ENCODE measurements around the gene CHCHD1.
"Not testable (repeated sequence)": the region's sequence is repeated elsewhere in the genome, so short reads cannot be mapped to it uniquely, and the experiment has no call there.

Gene CHCHD1

DNA sequence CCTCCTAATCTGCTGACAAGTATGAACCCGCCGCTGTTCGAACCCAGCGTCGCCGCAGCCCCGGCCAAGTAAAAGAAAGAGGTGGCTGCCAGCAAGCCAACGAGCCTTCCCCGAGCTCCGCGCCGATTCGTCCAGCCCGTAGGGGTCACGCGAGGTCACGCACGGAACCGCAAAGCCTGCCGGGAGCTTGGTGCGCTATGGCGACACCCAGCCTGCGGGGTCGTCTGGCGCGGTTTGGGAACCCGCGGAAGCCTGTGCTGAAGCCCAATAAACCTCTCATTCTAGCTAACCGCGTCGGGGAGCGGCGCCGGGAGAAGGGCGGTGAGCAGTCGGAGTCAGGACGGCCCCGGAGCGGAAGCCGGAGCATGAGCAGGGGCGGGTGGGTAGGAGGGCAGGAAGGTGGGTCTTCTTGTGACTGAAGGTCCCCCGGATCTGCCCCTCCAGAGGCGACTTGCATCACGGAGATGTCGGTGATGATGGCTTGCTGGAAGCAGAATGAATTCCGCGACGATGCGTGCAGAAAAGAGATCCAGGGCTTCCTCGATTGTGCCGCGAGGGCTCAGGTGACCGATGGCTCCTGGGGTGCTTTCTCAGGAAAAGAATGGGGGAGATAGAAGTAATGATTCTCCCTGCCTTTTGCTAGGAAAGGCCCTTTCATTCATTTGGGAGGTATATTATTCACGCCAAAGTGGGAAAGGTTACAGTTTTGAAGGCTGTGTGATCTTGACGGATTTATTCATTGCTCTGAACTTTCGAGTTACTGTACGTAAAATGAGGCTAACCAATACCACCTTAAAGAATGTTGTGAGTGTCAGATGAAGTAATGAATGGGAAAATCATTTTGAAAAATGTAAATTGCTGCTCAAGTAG lies at the start of gene CHCHD1:
CHCHD1 (plus strand) TSS at position 170 of the 870 bp plus-strand sequence; CDS start at position 198, 28 bp downstream.
- DNase-seq = peak; percentile 96

DNA sequence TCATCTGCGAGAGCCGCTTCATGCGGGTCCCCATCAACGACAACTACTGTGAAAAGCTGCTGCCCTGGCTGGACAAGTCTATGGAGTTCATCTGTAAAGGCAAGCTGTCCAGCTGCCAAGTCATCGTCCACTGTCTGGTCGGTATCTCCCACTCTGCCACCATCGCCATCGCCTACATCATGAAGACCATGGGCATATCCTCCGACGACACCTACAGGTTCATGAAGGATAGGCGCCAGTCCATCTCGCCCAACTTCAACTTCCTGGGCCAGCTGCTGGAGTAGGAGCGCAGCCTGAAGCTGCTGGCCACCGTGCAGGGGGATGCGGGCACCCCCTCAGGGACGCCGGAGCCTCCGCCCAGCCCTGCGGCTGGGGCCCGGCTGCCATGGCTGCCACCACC lies 49.4 kb upstream of the CHCHD1 start:
- no peak for DNase-seq

DNA sequence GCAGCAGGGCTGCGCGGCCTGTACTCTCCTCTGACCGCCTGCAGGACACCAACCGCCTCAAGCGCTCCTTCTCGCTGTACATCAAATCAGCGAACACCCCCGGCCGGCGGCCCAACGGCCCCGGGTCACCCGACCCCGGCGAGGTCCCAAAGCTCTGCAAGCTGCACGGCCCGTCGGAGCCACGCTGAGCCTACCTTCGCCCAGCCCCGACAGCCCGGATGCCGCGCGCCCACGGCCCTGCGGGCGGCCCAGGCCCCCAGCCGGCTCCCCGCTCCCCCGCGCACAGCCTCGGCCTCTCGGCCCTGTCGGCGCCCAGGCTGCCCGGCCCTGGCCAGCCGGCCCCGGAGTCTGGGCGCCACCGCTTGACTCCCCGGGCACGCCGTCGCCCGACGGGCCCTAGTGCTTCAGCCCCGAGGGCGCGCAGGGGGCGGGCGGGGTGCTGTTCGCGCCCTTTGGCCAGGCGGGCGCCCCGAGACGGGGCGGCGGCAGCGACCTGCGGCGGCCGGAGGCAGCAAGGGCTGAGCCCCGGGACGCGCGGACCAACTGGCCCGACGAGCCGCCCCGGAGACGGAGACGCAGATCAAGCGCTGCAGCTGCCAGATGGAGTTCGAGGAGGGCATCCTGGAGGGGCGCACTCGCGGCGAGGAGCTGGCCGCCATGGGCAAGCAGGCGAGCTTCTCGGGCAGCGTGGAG lies 48.8 kb upstream of the CHCHD1 start:
- DNase-seq = no peak

DNA sequence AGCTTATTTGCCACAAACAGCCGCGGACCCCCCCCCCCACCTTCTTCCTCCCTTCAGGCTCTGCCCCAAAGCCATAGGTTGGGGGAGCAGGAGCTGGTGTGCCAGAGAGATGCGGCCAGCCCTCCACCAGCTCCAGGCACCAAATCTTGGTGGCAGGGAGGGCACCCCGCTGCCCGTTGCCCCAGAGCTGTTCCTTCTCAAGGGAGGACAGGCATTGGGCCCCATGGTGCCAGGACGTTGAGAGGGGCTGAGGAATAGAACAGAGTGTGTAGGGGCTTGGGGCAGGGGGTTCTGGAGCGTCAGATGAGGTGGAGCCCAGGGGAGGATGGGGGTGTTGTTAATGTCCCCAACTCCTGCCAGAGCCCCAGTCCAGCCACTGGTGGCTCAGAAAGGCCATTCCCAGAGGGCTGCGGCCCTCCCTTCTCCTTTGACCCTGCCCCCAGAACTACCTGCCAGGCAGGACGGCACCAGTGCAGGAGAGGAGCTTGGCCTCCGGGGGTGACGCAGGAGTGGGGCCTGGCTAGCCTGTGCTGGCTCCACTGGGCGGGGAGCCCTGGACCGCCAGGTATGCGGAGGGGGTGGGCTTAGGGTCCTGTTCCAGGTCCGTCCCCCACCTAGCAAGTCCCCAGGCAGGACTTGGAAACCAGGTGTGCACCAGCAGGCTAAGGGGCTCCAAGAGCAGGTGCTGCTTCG lies 47.7 kb upstream of the CHCHD1 start:
- DNase-seq = no peak

DNA sequence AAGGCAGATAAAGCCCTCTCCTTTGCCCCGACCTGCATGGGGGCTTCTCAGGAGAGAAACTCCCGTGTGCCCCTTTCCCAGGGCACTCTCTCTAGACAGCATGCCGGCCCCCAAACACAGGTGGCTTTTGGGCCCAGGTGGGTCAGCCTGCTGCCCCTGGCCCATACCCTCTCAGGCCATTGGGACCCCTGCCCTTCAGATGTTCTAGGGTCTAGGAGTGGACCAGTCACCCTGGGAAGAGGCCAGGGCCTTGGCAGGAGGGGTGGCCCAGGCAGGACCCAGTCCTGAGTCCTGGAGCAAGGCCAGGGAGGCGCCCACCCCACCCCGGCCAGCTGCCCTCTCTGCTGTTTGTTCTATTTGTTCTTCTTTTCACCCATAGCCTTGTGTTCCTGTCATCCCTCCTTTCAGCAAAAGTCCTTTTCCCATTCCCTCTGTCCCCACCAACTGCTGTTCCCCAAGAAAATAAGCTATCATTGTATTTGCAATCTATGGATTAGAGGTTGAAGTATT lies 47.0 kb upstream of the CHCHD1 start:
- no peak for DNase-seq

DNA sequence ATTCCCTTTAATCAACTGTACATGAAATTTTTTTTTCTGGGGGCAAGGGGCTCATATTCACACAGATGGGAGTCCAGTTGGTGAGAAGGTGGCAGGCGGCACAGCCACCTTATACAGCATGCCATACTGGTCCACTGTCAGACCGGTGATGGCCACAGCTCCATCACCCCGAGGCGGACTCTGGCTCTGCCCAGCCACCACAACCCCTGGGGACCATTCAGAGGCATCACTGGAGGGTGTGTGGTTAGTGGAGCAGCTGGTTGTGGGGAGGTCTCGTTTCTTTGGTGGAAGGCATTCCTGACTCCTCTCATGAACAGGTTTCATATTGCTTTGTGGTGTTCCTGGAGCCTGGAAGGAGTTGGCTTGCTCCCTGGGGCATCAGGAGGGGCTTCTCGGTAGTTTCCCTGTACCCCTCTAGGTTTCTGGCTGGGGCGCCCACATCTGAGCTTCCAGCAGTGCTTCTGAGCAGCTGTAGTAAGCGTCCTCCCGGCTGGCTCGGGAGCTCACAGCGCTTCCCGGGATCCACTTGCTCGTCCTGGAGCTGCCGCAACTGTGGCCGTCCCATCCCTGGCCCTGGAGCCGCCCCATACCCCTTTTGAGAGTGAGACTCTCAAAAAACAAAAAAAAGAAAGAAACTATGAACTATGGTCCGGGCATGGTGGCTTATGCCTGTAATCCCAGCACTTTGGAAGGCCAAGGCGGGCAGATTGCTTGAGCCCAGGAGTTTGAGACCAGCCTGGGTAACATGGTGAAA lies 41.2 kb upstream of the CHCHD1 start:
- not testable (repeated sequence) for DNase-seq

DNA sequence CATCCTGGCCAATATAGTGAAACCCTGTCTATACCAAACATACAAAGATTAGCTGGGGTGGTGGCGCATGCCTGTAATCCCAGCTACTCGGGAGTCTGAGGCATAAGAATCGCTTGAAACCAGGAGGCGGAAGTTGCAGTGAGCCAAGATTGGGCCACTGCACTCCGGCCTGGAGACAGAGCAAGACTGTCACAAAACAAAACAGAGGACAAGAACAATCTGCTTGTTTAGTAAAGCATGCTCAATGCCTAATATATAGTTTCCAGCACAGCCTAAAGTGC lies 39.5 kb upstream of the CHCHD1 start:
- no peak for DNase-seq

DNA sequence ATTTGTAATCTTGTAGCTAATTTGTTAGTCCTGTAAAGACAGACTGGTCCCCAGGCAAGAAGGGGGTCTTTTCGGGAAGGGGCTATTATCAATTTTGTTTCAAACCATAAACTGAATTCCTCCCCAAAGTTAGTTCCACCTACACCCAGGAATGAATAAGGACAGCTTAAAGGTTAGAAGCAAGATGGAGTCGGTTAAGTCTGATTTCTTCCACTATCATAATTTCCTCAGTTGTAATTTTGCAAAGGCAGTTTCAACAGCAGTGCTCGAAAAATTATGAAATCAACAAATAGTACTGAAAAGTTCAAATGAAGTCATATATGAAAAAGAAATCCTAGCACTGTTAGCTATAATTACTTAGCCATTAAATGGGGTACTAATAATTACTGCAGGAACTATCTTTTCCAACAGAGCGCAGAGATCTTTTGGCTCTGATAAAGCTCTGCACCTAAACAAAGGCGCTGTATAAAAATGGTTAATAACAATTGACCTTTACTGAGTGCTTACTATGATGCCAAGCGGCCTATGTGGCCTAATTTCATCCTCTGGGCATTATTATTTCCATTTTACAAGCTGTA lies 38.4 kb upstream of the CHCHD1 start:
- DNase-seq = no peak

DNA sequence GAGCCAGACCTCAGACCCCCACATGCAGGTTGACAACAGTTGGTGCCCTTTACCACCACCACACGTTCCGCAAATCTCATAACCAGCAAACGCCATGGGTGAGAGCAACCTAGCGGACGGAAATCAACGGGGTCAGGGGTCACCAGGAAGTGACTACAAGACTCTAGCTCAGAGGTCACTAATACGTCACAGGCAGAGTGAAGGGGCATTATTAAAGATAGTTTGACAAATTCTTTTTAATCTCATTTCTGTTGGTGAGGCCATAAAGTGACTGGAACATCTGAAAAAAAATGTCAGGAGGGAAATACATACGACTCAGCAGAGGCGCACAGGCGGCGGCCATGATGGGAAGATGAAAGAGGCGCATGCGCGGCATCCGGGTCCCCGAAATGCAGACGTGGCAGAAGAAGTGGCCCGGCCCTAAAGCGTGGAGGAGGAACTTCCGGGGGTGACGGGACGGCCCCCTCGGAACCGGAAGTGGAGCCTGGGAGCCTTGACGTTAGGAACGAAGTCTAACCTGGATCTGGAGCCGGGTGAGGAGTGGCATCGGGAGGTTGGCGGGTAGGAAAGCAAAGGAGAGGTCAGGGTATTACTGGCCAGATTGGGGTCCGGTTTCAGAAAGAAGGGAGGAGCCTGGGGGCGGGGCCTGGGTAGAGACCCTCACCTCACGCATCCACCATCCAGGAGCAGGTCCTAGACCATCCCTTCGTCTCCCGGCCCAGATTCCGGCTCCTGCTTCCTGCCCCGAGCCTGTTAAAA lies 37.8 kb upstream of the CHCHD1 start, which contains the start of gene SEC24C:
SEC24C (plus strand) TSS at position 468 of the 759 bp plus-strand sequence. CDS start 2,461 bp downstream, outside the sequence.
- DNase-seq = peak; percentile 96

DNA sequence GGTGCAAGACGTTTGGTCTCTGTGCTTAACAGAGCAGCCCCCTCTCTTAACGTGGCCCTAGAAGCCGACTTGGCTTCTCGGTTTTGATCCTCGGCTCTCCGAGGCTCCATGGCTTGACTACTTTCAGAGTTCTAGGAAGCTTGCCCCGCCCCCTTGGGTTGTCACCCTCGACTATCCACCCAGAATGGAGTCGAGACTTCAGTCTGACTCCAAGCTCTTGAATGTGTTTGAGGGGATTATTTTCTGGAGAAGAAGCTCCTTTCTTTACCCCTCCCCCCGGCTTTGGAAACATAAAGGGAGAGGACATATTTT lies 37.2 kb upstream of the CHCHD1 start:
- peak; percentile 82 for DNase-seq

DNA sequence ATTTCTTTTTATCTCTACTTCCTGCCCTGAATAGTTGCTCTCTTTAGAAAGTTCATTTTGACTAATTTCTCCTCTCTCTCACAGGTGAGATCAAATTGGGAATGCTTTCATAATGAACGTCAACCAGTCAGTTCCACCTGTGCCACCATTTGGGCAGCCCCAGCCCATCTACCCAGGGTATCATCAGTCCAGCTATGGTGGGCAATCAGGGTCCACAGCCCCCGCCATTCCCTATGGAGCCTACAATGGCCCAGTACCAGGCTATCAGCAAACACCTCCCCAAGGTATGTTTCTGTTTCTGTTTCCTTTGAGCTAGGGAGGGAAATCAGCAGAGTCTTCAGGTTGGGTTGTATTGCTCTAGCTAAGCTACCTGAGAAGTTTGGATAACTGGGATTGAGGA lies 35.1 kb upstream of the CHCHD1 start:
- peak; percentile 19 for DNase-seq

DNA sequence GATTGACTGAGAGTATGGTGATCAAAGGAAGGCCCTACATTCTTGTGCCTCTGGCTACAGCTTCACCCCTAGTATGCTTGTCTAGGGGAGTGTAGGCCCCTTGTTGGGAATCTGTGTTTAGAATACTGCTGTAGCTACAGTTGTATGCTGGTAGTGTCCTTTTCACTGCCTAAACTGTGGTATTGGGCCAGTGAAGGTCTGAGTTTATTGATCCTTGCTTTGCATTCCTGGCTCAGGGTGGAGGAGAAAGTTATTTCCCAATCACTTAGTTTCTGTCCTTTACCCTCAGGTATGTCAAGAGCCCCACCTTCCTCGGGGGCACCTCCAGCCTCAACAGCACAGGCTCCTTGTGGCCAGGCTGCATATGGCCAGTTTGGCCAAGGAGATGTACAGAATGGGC lies 31.0 kb upstream of the CHCHD1 start:
- no peak for DNase-seq

DNA sequence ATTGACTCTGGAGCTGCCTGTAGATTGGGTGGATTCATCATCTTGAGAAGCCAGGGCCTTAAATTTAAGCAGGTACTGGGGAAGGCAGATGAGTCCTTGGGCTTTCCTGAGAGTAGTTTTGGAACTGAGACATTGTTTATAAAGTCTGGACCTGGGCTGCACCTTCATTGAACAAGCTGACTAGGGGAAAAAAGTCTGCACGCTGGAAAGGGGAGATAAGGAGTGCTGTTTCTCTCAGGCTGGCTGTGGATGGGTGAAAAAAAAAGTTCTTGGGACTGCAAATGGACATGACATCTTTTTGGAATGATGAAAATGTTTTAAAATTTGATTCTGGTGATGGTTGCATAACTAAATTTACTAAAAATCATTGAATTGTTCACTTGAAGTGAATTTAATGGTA lies 25.7 kb upstream of the CHCHD1 start:
- DNase-seq = no peak

DNA sequence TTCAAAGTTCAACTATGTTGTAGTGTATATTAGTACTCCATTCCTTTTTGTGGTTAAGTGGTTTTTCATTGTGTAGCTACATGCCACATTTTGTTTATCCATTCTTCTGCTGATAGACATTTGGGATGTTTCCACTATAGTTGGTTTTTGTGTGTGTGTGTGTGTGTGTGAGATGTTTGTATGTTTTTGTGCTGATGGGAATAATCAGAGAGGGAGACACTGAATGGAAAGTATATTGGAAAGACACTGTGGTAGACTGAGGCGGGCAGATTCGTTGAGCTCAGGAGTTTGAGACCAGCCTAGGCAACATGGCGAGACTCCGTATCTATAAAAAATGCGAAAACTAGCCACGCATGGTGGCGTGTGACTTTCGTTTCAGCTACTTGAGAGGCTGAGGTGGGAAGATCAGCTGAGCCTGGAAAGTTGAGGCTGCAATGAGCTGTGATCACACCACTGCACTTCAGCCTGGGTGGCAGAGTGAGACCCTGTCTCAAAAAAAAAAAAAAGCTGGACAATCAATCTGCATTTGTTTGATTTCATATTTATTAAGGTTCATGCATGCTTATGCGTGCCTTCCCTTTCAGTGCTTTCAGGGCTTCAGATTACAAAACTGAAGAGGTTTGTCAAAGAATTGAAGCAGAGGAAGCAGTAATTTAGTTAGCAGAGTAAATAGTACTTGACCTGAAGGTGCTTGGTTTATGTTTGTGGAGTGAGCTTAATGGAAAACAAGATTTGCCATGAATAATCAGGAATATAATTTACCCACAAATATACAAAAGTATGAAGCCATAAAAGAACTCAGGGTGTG lies 22.9 kb upstream of the CHCHD1 start:
- DNase-seq = no peak

DNA sequence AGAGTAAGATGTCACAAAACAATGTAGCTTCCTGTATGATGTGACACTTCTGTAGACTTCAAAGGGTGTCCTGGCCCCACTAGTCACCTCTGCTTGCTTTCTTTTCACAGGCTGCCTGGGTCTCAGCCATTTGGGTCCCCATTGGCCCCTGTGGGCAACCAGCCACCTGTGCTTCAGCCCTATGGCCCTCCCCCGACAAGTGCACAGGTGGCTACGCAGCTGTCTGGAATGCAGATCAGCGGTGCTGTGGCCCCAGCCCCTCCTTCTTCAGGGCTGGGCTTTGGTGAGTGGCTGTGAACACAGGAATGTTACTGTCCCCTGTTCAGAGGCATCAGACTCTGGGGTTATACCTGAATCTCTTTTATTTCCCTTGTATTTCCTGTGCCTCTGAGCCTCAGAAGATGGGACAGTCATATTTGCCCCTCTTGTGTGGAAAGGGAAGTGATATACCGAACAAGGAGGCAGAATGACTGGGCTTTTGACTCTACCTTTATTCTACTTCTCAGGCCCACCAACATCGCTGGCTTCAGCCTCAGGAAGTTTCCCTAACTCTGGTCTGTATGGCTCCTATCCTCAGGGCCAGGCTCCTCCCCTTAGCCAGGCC lies 22.2 kb upstream of the CHCHD1 start:
- DNase-seq = no peak

DNA sequence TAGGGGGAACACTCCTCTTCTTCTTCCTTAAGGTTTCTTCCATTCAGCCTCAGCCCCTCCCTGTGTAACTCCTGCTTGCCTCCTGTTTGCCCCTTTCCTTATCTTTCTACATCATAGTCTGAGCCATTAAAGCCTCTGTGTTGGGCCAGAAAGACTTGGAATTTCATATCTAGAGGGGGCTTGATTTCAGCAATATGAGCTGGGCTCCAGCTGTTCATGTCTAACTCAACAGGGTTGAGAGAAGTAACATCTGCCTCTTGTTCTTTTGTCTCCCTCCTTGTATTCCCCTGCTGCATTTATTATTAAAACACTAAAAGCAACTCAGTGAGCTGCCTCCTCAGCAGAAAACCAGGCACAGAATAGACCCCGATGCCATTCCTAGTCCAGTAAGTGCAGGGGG lies 20.1 kb upstream of the CHCHD1 start:
- DNase-seq = no peak

DNA sequence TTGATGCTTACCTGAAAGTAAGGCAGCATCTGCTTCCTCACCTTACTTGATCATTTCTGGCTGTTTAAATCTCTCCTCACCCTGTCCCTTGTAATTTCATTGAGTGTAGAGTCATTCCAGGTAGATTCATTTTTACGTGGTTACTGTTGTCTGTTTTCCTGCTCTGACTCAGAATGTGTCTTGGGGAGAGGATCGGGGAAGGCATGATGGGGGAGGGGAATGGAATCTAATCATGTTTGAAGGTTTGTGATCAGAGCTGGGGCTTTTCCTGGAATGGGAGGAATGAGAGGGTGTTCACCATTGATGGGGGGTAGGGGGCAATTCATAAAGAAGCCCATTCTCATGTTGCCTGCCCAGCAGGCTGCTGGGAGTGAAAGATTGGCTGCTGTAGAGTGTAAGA lies 18.9 kb upstream of the CHCHD1 start:
- DNase-seq = no peak

DNA sequence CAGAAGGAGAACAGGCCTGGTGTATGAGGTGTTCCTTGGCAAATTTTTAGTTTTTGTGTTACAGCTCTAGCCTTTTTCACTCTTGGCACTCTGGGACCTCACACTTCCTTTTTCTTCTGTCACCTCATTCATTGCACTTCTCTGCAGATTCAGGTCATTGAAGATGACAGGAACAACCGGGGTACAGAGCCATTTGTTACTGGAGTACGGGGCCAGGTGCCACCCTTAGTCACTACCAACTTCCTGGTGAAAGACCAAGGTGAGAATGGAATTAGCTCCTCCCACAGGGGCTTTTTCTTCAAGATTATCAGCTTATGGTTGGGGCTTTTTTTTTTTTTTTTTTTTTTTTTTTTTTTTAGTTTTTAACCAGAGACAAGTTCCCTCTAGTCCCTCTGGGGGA lies 18.5 kb upstream of the CHCHD1 start:
- no peak for DNase-seq

DNA sequence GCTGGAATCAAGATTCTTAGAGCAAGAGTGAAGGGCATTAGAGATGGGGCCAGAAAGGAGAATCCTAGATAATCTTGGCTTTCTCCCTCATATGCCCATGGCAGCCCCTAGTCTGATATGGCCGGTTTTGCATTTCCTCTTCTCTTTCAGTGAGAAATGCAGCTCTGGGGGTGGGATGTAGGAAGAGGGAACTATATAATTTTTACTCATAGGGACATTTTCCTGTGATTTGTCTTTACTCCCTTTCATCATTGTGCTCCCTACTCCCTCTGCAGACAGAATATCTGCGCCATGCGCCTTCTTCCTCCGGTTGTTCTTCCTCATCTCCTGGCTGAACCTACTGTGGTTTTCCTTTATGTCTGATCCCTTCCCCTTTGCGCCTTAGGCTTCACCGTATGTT lies 16.8 kb upstream of the CHCHD1 start:
- DNase-seq = no peak

DNA sequence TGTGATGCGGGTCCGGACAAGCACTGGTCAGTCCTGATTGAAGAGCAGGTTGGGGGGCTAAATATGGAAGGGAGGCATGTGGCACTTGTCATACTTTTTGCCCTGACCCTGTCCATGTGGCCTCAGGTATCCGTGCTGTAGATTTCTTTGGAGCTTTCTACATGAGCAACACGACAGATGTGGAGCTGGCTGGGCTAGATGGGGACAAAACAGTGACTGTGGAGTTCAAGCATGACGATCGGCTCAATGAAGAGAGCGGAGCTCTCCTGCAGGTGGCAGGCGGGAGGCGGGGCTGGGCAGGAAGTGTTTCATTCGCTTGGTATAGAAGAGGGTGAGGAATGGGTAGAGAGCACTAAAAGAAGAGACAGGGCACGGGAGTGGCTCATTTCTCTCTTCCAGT lies 13.0 kb upstream of the CHCHD1 start:
- DNase-seq = peak; percentile 60

DNA sequence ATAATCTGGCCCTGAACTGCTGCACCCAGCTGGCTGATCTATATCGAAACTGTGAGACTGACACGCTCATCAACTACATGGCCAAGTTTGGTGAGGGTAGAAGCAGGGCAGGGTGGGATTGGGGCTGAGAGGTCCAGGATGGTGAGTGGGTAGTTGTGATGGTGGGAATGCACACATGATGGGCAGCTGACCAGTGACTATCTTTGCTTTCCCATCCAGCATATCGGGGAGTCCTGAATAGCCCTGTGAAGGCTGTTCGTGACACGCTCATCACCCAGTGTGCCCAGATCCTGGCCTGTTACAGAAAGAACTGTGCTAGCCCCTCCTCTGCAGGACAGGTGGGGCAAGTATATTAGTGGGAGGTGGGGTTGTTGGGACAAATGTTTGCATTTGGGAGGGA lies 12.5 kb upstream of the CHCHD1 start:
- no peak for DNase-seq

Measured in stimulated activated CD8-positive, alpha-beta memory T cell treated with anti-CD3 and anti-CD28 coated beads, Interleukin-4, amount 100 ng/mL, for 48 hours (primary cell).